HCT116 (cell line): Measurements from ENCODE around the gene FBXO30. TPM values are rescaled to one million over a fixed set of nuclear protein-coding genes. Genes with fewer than 3 reads are reported as not detected.

ENCODE experiments used
- ATAC-seq: fragments of 200-7000 bp; cut with Tn5 transposase; 2 replicates; pipeline ENCODE4 v1.9.1; 2020; ENCODE audit warnings: mild to moderate bottlenecking, moderate library complexity
- BruUV-seq: library from RNA; stranded (reverse); fragments of 400-500 nt; replicated peaks from 2 replicates; lab custom pipeline; 2021; lab: Mats Ljungman, UMichigan
- CTCF ChIA-PET: fragments of 300-600 bp; sonication (Branson Sonifier 250); formaldehyde crosslinking; loops from one replicate; lab custom pipeline; 2021; ENCODE audit warnings: antibody characterized with exemption; lab: Charles Lee
- POLR2A ChIA-PET: fragments of 300-600, 350-600 bp; sonication (Branson Sonifier 250); formaldehyde crosslinking; loops from one replicate; lab custom pipeline; 2021; ENCODE audit warnings: antibody characterized with exemption; lab: Charles Lee
- RAD21 ChIA-PET, 2 experiments: fragments of 300-600 bp; sonication (Branson Sonifier 250); formaldehyde crosslinking; loops; one replicate each; lab custom pipeline; 2023; ENCODE audit warnings: low total read pairs in 2 of 2; ENCODE audit not compliant: uncharacterized antibody in 2 of 2, unreplicated experiment in 2 of 2, low non-redundant PET in 1 of 2; lab: Charles Lee
- DNase-seq: peaks from one replicate; pipeline ENCODE4 v3.0.0-alpha.2; 2010; ENCODE audit warnings: low read depth, low spot score
- H2AFZ ChIP-seq: fragments of 200-600 bp; shearing (Covaris generic), sonication (generic); 2 replicates; pipeline ENCODE4 v1.6.1; 2017; ENCODE audit warnings: low read depth, mixed run types, mixed read lengths, antibody characterized with exemption, low read length; ENCODE audit not compliant: poor library complexity, severe bottlenecking
- H3K27ac ChIP-seq: 2 replicates; pipeline ENCODE4 v1.5.1; 2012; ENCODE audit warnings: low read depth, low read length
- H3K27me3 ChIP-seq: fragments of 200-600 bp; sonication (generic); 2 replicates; pipeline ENCODE4 v1.6.1; 2016; ENCODE audit warnings: mixed run types, low read length, mixed read lengths; ENCODE audit not compliant: insufficient read depth
- H3K36me3 ChIP-seq, 2 experiments: fragments of 200-500 bp in 1 of 2; fragments of 200-600 bp in 1 of 2; sonication (Bioruptor generic) in 1 of 2; sonication (generic) in 1 of 2; 2 replicates each; pipeline versions ENCODE4 v1.5.1 to v1.6.1; 2014 to 2016; ENCODE audit warnings: low read length in 2 of 2, inconsistent platforms in 1 of 2, mixed read lengths in 1 of 2, mixed run types in 1 of 2; ENCODE audit not compliant: insufficient read depth in 2 of 2, control insufficient read depth in 1 of 2
- H3K4me1 ChIP-seq, 2 experiments: fragments of 200-600 bp in 1 of 2; sonication (generic) in 1 of 2; 2 replicates each; pipeline versions ENCODE4 v1.5.1 to v1.6.1; 2012 to 2017; ENCODE audit warnings: low read length in 2 of 2, inconsistent platforms in 1 of 2, mild to moderate bottlenecking in 1 of 2, mixed read lengths in 1 of 2, mixed run types in 1 of 2, moderate library complexity in 1 of 2; ENCODE audit not compliant: insufficient read depth in 2 of 2, control insufficient read depth in 1 of 2
- H3K4me2 ChIP-seq: fragments of 200-600 bp; sonication (generic); 2 replicates; pipeline ENCODE4 v1.6.1; 2017; ENCODE audit warnings: mixed run types, low read length, mixed read lengths
- H3K4me3 ChIP-seq, 2 experiments: fragments of 200-600 bp in 1 of 2; sonication (generic) in 1 of 2; replicated peaks in 1 of 2; 2 replicates each; pipeline ENCODE4 v1.5.1; 2011 to 2016; ENCODE audit warnings: low read length in 2 of 2, control low read depth in 1 of 2, low read depth in 1 of 2, mild to moderate bottlenecking in 1 of 2, mixed read lengths in 1 of 2, mixed run types in 1 of 2
- H3K79me2 ChIP-seq: fragments of 200-600 bp; sonication (generic); 2 replicates; pipeline ENCODE4 v1.6.1; 2017; ENCODE audit warnings: mild to moderate bottlenecking, mixed run types, low read length, moderate library complexity, mixed read lengths; ENCODE audit not compliant: insufficient read depth
- H3K9ac ChIP-seq: fragments of 200-600 bp; sonication (generic); 2 replicates; pipeline ENCODE4 v1.6.1; 2016; ENCODE audit warnings: low read length, mixed read lengths
- H3K9me2 ChIP-seq: fragments of 200-600 bp; sonication (generic), shearing (Covaris generic); 2 replicates; pipeline ENCODE4 v1.6.1; 2017; ENCODE audit warnings: mixed run types, mild to moderate bottlenecking, moderate library complexity; ENCODE audit not compliant: insufficient read depth
- H3K9me3 ChIP-seq, 2 experiments: fragments of 200-500 bp in 1 of 2; fragments of 200-600 bp in 1 of 2; sonication (Bioruptor generic) in 1 of 2; sonication (generic) in 1 of 2; 2 replicates each; pipeline ENCODE4 v1.6.1; 2014 to 2017; ENCODE audit warnings: low read length in 2 of 2, mixed read lengths in 2 of 2, inconsistent platforms in 1 of 2, low read depth in 1 of 2, mild to moderate bottlenecking in 1 of 2, mixed run types in 1 of 2, moderate library complexity in 1 of 2; ENCODE audit not compliant: control insufficient read depth in 1 of 2, insufficient read depth in 1 of 2
- H4K20me1 ChIP-seq: fragments of 200-600 bp; sonication (generic), shearing (Covaris generic); 2 replicates; pipeline ENCODE4 v1.6.1; 2017; ENCODE audit warnings: mixed run types, mild to moderate bottlenecking, moderate library complexity; ENCODE audit not compliant: insufficient read depth
- CEBPB ChIP-seq: IDR thresholded peaks from 2 replicates; pipeline ENCODE4 v1.6.1; 2012; ENCODE audit warnings: low read depth
- EGR1 ChIP-seq: IDR thresholded peaks from 2 replicates; pipeline ENCODE4 v1.6.1; 2012; ENCODE audit warnings: low read depth
- EZH2 ChIP-seq: fragments of 200-600 bp; sonication (generic); IDR thresholded peaks from 2 replicates; pipeline ENCODE4 v1.6.1; 2017; ENCODE audit warnings: antibody characterized with exemption, mixed run types
- EZH2phosphoT487 ChIP-seq: fragments of 200-600 bp; IDR thresholded peaks from 2 replicates; pipeline ENCODE4 v1.6.1; 2018; ENCODE audit warnings: antibody characterized with exemption, borderline replicate concordance
- JUND ChIP-seq: IDR thresholded peaks from 2 replicates; pipeline ENCODE4 v1.6.1; 2012
- POLR2A ChIP-seq: IDR thresholded peaks from 2 replicates; pipeline ENCODE4 v1.7.0; 2011; ENCODE audit warnings: borderline replicate concordance; ENCODE audit not compliant: insufficient read depth, insufficient read length; ENCODE audit errors: extremely low read depth
- RAD21 ChIP-seq: IDR thresholded peaks from 2 replicates; pipeline ENCODE4 v1.6.1; 2012; ENCODE audit warnings: low read depth, mild to moderate bottlenecking
- SIN3A ChIP-seq: IDR thresholded peaks from 2 replicates; pipeline ENCODE4 v1.6.1; 2012; ENCODE audit warnings: low read depth
- SRF ChIP-seq: IDR thresholded peaks from 2 replicates; pipeline ENCODE4 v1.6.1; 2012; ENCODE audit warnings: low read depth
- TCF7L2 ChIP-seq: IDR thresholded peaks from 2 replicates; pipeline ENCODE4 v1.7.0; 2011; ENCODE audit warnings: borderline replicate concordance, inconsistent platforms; ENCODE audit not compliant: insufficient read depth, insufficient read length; ENCODE audit errors: extremely low read depth
- YY1 ChIP-seq: IDR thresholded peaks from 2 replicates; pipeline ENCODE4 v1.6.1; 2011; ENCODE audit warnings: low read length, low read depth, moderate library complexity, mild to moderate bottlenecking; ENCODE audit not compliant: insufficient replicate concordance; ENCODE audit errors: extremely low read depth
- ZFX ChIP-seq: fragments of 450-650 bp; IDR thresholded peaks from 2 replicates; pipeline ENCODE4 v1.6.1; 2017
- intact Hi-C: fragments of 100-400 bp; cut with micrococcal nuclease; formaldehyde crosslinking; loops from 2 replicates; pipeline ENCODE4 v1.10.0; 2022
- total RNA-seq: library from RNA; stranded (reverse); gene quantifications from one replicate; pipeline ENCODE4 v1.2.1, GENCODE V29; 2021; ENCODE audit not compliant: unreplicated experiment
- TF ChIP-seq, protein P1 (sequence below): IDR thresholded peaks from 2 replicates; pipeline ENCODE4 v1.6.1; 2012
- TF ChIP-seq, protein P2 (sequence below): IDR thresholded peaks from 2 replicates; pipeline ENCODE4 v1.6.1; 2012

The FBXO30 gene
- total RNA-seq, 1 experiment from 2014 or later = 9.1 TPM

DNA sequence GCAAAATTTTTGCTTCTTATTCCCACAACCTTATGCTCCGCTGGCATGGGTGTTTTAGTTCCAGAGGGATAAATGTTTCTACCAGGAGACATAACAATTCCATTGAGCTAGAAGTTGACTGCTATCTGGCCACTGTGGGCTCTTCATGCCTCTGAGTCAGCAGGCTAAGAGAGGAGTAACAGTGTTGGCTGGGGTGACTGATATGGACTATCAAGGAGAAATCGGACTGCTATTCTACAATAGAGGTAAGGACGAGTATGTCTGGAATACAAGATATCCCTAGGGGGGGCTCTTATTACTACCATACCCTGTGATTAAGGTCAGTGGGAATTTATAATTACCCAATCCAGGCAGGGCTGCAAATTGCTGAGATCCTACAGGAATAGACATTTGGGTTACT lies 26.9 kb downstream of the FBXO30 start:
- Histone ChIP-seq H3K36me3 (no peaks in the 10 kb centered on the region), H3K27me3 (no peaks in the 10 kb centered on the region), H2AFZ (no peak overlapping the region), H3K4me2 (no peak overlapping the region), H3K9ac (no peak overlapping the region), H3K9me2 (no peaks in the 10 kb centered on the region), H3K27ac (no peak overlapping the region), H3K79me2 (no peaks in the 10 kb centered on the region), H3K9me3 (no peaks in the 10 kb centered on the region), H3K4me3 (no peak overlapping the region), H3K4me1 (no peaks in the 10 kb centered on the region), H4K20me1 (no peaks in the 10 kb centered on the region)
- ChIA-PET CTCF (no interaction called here), RAD21 (no interaction called here), POLR2A (no interaction called here)
- BruUV-seq = no TSS peak
- ATAC-seq (no peak), DNase-seq (no peak)
- TF ChIP-seq SRF = no peak
- no peak for TF ChIP-seq POLR2A
- no peak for TF ChIP-seq JUND
- TF ChIP-seq, protein P1, sequence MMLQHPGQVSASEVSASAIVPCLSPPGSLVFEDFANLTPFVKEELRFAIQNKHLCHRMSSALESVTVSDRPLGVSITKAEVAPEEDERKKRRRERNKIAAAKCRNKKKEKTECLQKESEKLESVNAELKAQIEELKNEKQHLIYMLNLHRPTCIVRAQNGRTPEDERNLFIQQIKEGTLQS = no peak
- TF ChIP-seq EZH2phosphoT487 = no peak
- TF ChIP-seq EZH2 = no peak
- TF ChIP-seq TCF7L2 = no peak
- no peak for TF ChIP-seq CEBPB
- no peak for TF ChIP-seq ZFX
- no peak for TF ChIP-seq EGR1
- TF ChIP-seq SIN3A = no peak
- TF ChIP-seq RAD21 = no peak
- TF ChIP-seq YY1 = no peak
- TF ChIP-seq, protein P2, sequence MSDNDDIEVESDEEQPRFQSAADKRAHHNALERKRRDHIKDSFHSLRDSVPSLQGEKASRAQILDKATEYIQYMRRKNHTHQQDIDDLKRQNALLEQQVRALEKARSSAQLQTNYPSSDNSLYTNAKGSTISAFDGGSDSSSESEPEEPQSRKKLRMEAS = no peak
- intact Hi-C loops = no loop called here
